Measurements from ENCODE around the gene LRRC25.

LRRC25 gene

GRCh38 chr19:18435842-18436670 is 38.6 kb upstream of the LRRC25 start:
- ATAC-seq = no peak

- ATAC-seq = no peak
Observed at GRCh38 chr19:18435178-18435841, 37.9 kb upstream of the LRRC25 start.

- ATAC-seq = no peak
Observed at GRCh38 chr19:18434411-18435175, 37.2 kb upstream of the LRRC25 start.

GRCh38 chr19:18433735-18434398 is 36.4 kb upstream of the LRRC25 start:
- ATAC-seq = no peak

- ATAC-seq = no peak
Observed at GRCh38 chr19:18433015-18433691, 35.7 kb upstream of the LRRC25 start.

- ATAC-seq = no peak
Observed at GRCh38 chr19:18432275-18433014, 35.0 kb upstream of the LRRC25 start.

- ATAC-seq = no peak
Observed at GRCh38 chr19:18431351-18432197, 34.2 kb upstream of the LRRC25 start.

GRCh38 chr19:18430417-18431144 is 33.2 kb upstream of the LRRC25 start:
- ATAC-seq = no peak

- no peak for ATAC-seq
Observed at GRCh38 chr19:18429717-18430416, 32.4 kb upstream of the LRRC25 start.

- peak; percentile 79 to 84 for ATAC-seq
Observed at GRCh38 chr19:18428787-18429674, 31.6 kb upstream of the LRRC25 start.

- ATAC-seq = no peak
Observed at GRCh38 chr19:18428173-18428786, 30.9 kb upstream of the LRRC25 start.

GRCh38 chr19:18427743-18428113 is 30.3 kb upstream of the LRRC25 start:
- no peak for ATAC-seq

GRCh38 chr19:18427080-18427742 is 29.8 kb upstream of the LRRC25 start:
- ATAC-seq = no peak

- no peak for ATAC-seq
Observed at GRCh38 chr19:18426416-18426767, 29.0 kb upstream of the LRRC25 start.

GRCh38 chr19:18425515-18426415 is 28.3 kb upstream of the LRRC25 start:
- no peak for ATAC-seq

- ATAC-seq = no peak
Observed at GRCh38 chr19:18424890-18425514, 27.6 kb upstream of the LRRC25 start.

All from activated CD4-positive, CD25-positive, alpha-beta regulatory T cell treated with anti-CD3 and anti-CD28 coated beads, Interleukin-2, amount 50 U/mL, for 24 hours (primary cell).